GM19238 (cell line): ENCODE results near the gene FKBP11.

Experiments used
- DNase-seq: peaks from one replicate; pipeline ENCODE4 v3.0.0; 2011; ENCODE audit warnings: low spot score; ENCODE audit not compliant: insufficient read length

FKBP11 gene

DNA sequence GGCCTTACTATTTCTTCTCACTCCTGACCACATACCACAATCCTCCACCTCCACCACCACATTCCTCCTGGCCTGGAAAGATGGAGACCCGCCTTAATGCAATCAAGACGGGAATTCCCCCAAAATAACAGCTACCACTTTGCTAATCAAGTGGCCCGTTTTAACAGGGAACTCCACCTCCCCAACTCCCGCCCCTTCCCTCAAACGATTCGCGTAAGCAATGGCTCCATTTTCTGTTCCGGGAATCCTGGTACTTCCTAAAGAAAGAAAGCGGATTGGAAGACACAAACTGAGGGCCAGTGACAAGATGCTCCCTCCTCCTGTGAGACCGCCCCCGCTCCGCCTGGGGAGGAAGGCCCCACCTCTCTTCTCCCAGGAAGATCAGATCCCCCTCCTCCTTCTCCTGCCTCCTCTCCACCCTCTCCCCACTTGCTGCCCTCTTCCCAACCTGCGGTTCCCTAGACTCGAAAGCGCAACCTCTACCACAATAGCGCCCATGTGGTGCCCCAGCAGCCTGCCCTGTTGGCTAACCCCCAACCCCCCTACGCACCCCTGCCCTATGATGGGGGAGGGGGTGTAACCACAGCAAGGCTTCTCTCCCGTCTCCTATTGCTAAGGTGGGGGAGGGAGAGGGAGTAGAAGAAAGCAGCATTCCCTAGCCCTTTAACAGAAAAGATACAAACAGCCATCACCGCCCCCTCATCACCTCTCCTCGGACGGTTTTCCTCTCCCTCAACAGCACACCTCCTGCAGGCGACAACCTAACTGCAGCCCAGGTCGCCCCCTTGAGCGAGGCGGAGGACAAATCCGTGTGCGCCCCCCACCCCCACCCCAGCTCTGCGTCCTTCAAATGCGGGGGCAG, 31.2 kb upstream of the FKBP11 start:
- no peak for DNase-seq

DNA sequence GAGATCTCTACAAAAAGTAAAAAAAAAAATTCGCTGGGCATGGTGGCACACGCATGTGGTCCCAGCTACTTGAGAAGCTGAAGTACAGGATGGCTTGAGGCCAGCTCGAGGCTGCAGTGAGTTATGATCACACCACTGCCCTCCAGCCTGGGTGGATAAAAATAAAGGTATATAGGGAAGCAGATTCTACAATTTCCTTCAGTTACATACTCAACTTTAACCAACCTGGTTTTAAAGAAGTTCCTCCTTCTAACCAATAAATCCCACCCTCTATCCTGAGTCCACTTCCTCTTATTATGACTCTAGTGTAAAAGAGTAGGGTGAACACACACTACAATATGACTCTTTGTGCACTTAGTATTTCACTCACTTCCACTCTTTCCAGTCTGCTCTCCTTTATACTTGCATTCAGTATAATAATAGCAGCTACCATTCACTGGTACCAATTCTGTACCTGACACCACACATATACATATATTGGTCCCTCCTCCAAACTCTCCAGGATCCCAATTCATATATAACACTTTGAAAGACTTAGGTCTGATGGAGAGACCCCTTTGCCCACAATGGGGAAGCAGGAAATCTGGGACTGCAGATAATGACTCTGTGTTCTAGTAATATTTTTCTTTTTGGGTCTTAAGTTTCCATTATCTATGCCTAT, 29.7 kb upstream of the FKBP11 start:
- no peak for DNase-seq

DNA sequence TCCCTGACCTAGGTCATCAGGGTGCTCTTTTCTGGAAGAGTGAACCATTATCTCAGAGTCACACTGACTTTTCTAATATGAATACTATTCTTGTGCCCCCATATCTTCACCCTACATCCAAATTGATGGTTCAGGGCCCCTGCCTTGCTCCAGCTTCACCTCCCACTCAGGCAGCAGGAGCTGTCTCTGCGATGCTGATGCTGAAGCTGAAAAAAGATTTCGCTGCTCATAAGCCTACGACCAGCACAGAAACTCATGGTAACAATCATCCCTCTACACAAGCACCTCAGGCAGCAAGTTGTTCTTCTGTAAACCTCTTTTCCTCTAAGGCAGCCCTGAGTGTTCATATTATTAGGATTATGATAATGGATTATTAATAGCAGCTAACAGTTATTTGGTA, 28.8 kb upstream of the FKBP11 start:
- DNase-seq = no peak

DNA sequence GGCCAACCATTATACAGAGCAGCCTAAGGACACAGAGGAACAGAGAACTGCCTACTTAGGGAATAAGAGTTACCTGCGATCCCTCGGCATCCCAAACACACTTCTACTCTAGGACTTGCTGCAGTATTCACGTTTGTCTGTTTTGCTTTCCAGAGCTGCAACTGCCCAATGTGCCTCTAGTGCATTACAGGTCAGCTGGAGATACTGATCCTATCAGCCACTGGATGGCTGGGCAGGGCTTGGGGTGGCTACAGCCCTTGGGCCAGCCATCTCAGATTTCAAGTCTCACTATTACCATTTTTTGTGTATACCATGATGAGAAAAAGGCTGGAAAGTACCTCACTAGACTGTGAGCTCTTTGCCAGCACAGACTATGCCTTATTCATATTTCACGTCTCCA, 27.4 kb upstream of the FKBP11 start:
- DNase-seq = no peak

DNA sequence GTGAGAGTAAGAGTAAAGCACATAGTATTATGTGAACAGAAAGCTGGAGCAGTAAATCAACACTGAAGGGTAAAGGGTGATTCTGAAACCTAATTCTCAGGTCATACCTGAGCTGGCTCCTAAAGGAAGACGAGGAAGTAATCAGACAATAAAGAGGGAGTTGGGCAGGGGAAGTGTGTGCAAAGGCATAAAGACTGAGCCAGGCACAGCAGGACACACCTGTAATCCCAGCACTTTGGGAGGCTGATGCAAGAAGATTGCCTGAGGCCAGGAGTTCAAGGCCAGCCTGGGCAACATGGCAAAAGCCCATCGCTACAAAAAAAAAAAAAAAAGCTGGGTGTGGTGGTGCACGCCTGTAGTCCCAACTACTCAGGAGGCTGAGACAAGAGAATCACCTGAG, 22.4 kb upstream of the FKBP11 start:
- no peak for DNase-seq

DNA sequence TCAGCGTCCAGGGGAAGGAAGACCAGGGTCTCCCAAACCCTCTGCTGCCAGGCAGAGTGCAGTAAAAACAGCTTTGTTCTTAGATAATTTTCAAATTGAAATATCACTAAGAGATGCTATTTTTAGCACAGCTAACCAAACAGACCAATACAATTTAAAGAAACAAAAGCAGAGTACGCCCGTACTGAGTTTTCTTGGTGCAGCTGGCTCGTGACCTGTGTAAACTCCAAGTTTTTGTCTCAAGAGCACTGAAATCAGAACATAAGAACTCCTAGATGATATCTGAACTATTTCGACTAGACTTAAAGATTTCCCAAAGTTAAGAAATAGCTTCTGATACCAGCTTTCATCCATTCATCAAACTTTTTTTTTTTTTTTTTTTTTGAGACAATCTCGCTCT, 21.7 kb upstream of the FKBP11 start:
- no peak for DNase-seq

DNA sequence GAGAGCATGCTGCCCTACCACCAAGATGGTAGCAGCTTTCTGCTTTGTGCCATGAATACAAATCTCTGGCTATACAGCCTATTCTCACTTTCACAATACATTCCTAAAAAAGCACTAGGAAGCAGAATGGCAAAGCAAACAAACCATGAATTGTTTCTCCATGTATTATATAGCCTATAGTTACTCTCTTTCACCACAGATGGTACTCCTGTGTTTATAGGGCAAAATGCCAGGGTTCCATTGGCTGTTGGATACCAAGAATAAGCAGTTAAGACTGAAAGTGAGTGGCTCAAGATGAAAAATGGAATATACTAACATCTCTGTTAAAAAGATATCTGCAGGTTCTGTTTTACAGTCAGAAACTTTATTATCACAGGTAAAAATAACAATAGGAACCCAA, 20.9 kb upstream of the FKBP11 start:
- no peak for DNase-seq

DNA sequence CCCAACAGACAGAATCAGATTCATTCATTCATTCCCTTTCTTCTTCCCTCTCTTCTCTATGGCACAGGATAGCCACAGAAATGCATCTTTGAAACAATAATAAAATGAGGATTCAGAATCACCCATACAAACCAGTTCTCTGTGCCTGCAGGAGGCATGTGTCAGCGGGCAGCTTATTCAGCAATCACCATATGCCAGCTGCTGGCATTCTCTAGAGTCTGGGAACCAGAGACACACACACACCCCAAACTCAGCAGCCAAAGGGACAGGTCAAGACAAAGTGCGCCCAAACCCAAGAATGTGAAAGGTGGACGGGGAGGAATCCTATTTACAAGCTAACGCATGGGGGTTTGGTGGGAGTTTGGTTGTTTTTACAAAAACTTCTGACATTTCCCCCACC, 17.9 kb upstream of the FKBP11 start:
- DNase-seq = no peak

DNA sequence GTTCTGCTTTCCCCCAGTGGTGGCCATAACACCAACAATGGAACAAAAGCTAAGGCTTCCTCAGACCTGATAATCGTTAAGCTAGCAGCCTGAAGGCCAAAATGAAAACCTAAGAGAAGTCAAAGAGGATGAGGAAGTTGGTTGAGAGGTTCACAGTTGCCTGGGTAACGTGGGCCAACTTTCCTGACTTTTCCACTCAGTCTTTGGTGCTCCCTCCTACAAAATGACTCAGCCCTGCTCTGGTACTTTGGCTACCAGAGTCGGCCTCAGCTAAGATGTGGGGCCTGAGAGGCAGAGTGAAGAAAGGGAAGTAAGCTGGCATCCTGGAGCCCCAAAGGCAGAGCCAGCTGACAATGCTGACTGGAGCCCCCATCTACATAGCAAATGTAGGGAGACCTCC, 14.9 kb upstream of the FKBP11 start:
- no peak for DNase-seq

DNA sequence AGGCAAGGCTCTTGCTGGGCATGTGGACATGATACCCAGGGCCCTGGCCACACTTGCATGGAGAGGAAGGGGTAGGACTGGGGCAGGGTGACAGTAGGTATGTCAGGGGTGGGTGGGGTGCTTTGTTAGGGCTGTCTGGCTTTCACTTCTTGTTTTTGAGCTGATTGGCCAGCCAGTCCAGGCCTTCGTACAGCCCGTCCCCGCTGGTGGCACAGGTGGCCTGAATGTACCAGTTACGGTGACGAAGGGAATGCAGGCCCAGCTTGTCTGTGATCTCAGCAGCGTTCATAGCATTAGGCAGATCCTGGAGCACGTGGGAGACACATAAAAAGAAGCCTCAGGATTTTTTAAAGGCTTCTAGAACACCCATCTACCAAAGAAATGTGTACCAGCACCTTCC, 13.5 kb upstream of the FKBP11 start:
- DNase-seq = no peak

DNA sequence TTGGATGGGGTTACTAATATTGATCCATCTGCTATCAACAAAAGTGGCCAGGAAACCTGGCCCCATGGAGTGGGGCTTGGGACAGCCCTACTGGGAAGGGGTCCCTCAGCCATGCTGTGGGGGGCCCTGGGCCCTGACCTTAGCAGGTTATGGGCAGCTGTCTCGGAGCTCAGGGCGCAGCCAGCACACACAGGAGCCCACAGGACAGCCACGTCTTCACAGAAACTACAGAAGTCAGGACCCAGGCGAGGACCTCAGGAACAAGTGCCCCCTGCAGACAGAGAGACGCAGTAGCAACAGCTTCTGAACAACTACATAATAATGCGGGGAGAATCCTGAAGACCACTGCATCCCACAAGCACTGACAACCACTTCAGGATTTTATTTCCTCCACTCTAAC, 11.9 kb upstream of the FKBP11 start:
- no peak for DNase-seq

DNA sequence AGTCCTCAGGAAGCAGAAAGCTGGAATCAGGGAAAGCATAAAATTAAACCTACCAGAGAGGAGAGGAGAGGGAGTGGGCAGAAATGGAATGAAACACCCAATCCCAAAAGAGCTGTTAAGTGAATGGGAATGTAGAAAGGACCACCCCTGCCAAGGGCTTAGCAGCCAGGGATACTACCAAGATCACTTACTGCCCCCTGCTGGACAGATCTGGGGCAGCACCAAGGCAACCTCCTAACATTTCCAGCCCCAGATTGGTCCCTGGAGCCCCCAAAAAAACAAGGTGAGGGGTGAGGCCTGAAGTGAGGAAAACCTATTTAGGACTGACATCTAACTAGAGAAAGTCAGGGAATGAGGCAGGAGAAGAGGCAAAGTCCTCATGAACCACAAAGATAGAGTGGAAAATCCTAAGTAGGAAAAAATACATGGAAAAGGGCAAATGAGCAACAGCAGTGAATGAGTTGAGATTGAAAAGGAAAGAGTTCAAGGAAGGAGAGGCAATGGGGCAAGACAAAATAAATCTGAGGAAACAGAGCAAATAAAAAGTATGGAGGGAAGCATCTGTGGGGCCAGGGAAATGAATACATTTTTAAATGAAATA, 11.2 kb upstream of the FKBP11 start:
- peak; percentile 71 for DNase-seq

DNA sequence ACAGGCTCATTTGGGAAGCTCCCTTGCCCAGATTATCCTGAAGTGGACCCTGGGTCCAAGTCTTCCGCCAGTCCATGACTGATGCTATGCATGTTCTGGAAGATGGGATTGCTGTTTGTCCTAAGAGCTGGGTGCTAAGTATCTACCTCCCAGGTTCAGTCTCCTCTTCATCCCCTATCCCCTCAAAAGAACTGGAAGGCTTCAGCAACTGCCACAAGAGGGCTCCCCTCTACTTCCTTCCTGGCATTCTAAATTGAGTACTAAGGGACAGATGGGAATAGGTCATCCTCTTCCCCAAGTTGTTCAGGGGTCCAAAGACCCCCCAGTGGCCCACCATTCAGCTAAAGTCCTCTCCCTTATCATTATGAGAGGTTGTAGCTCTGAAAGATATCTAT, 9.0 kb upstream of the FKBP11 start:
- no peak for DNase-seq

DNA sequence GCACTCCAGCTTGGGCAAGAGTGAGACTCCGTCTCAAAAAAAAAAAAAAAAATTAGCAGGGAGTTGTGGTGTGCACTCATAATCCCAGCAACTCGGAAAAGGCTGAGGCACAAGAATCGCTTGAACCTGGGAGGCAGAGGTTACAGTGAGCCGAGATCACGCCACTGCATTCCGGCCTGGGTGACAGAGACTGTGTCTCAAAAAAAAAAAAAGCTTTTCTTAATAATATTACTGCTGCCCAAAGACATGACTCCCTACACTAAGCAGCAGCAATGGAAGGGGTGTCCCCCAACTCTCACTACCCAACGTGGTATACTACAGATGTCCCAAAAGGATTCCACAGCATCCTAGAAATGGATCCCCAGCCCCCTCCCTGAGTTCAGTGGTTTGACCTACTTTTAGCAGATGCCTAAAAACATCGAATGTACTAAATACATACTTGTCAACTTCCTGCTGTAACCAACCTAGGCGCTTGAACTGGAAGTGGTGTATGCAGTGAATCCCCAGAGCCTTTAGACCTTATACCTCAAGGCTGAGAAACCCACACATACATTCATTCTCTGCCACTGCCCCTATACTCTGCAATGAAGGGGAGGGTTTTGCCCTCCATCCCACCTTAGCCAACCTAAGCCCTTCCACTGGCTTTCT, 8.5 kb upstream of the FKBP11 start:
- DNase-seq = no peak

DNA sequence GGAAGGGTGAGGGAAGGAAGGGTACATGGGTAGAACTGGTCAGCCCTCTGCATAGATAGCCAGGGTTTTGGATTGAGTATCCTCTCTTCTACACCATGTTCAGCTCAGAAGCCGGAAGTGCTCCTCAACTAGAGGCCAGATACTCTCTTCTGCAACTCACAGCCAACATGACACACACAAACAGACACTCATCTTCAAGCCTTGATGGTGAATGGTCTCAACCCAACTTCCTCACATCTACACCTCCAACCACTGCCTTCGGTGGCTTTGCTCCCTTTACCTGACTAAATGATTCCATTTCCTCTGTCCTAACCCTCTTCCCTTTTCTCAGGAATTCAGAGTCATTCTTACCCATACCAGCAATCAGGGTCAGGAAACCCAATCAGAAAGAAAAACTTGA, 7.6 kb upstream of the FKBP11 start:
- DNase-seq = no peak

DNA sequence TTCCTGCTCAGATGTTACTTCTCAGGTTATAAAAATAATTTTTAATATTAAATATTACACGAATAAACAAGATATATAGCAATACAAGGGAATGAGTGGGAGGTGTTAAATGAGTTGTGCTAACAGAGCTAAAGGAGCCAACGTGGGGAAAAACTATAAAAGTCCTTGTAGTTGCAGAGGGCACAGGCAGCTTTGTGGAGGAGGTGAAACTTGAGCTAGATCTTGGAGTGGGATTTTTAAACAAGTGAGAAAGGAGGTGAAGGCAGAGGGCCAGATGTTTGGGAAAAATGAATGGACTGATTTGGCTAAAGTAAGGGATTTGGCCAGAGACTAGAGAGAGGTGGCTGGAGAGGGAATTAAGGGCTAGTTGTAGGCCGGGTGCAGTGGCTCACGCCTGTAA, 5.2 kb upstream of the FKBP11 start:
- DNase-seq = no peak

DNA sequence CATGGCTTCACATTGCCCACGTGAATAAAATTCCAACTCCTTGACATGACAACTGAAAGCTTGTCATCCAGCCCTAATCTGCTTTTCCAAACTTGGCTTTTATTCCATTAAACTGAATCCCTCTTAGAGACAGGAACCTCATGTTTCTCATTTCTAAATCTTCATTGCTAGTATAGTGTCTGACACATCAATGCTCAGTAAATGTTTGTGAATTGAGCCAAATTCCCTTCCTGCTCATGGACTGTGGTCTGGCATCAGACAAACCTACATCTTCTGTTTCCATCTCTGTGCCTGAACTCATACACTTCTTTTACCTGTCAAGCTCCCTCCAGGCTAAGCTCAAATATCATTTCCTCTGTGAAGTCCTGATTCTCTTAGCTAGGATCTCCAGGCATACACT, 4.3 kb upstream of the FKBP11 start:
- no peak for DNase-seq

DNA sequence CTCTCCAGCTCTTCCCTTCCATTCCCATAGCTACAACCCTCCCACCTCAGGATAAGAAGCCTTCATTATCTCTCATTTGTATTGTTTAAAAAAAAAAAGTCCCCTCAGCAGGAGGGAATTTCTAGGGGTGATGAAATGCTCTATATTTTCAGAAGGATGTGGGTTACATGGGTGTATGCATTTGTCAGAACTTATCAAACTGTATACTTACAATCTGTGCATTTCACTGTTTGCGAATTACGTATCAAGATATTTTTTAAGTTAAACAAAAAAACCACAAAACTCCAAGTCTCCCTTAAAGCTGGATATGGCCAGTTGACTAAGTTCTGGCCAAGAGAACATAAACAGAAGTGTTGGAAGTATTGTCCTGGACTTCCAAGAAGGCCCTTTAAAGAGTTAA, 2.0 kb upstream of the FKBP11 start:
- DNase-seq = no peak

DNA sequence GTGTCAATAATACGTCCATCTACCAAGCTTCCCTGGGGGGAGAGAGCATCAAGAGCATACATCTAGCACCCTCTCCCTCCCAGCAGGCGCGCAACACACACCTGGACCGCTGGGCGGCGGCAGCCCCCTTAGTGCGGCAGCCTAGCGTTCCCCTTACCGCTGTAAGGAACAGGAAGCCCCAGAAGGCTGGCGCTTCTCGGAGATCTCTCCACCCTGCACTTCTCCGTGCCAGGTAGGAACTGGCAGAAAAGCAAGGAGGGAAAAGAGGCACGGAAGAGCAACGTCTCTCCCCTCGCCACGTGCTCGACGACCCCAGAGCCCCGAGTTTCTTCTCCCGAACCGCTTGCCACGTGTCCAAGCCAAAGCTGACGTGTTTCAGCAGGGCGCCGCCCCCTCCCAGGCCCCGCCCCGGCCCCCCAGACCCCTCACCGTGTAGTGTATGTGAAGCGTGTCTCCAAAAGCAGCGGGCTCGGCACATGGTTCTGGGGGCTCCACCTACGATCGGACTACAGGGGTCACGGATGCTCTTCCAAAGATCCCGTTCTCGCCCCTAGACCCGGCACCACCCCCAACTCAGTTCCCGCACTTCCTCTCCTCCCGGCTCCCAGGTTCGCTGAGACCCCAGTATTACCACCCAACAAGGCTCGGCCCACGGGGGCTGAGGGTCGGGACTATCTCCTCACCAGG, 532 bp downstream of the FKBP11 start:
- DNase-seq = peak; percentile 84

DNA sequence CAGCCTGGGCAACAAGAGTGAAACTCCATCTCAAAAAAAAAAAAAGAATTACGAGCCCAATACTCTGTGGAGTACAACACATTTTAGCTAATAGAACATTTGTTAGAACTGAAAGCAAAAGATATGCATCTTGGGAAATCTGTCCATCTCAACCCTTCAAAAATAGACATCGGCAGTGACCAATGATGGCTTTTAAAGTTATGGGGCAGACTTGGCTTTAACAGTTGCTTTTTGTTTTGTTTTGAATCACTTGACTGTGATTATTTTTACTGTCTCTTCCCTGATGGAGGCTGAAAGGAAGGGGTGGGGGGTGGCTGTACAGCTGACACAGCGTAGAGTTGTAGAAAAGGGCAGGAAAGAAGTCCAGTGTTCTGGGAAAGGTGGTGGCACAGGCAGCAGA, 2.2 kb downstream of the FKBP11 start:
- DNase-seq = no peak

DNA sequence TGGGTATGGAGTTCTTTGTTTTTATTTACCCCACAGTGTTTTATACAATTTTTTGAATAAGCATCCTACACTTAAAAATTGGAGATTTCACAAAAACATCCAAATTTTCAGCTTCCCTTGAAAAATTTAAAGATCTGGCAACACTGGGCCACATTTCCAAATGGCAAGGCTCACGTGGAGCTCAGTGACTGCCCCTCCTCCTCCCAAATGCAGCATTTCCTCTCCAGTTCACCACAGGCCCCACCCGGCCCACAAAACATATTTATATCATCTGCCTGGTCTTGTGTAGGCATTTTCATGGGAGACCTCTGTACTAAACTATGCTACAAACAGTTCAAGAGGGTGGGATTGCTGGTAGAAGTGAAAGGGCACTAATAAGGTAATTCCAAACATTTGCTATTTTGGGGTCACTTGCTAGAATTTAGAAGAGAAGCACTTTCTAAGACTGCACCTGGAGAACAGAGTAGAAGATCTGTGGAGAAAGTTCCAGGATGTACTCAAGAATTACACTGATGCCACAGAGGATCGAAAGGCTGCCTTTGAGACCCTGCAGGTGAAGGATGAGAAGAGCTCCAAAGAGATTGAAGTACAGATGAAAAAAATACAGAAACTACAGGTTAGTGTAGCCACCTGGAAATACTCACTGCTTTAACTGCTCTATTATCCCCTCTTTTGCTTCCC, 7.3 kb downstream of the FKBP11 start:
- no peak for DNase-seq
